ENCODE measurements around the gene ANO2. TPM values are rescaled to one million over a fixed set of nuclear protein-coding genes. Genes with fewer than 3 reads are reported as not detected.
A peak's percentile ranks its signal among the peaks of the same experiment; 100 is the strongest.

ANO2 gene
- total RNA-seq, 6 experiments from 2014 or later: 0.15 to 0.51 (median 0.25) TPM; not detected in 3

DNA sequence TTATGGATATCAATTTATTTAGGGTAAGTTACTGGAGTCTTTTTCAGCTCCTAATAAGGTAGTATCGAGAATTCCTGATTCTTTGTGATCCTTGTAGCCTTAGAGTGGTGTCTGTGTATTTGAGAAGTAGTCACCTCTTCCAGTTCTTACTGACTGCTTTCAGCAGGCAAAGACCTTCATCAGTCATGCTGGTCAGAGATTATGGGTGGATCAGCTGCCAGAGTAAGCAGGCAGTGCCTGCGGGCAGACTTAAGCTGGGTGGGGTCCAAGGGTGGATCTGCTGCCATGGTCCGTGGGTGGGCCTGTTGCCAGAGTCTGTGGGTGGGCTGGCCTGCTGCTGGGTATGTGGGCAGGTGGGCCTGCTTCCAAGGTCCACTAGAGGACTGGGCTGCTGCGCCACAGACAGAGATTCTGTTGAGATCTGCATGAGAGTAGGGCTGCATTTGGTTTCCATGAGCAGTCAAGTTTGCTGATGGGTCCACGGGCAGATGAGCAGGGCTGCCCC, 188.7 kb downstream of the ANO2 start:
- Mint-ChIP-seq H3K27me3 (ENCODE audit: insufficient read depth) (no peaks in the 10 kb centered on the region; the same call in none of the 2 replicates), H3K9me3 (no peaks in the 10 kb centered on the region), H3K4me1 (ENCODE audit: low read depth) (no peaks in the 10 kb centered on the region), H3K4me3 (no peak overlapping the region), H3K27ac (no peak overlapping the region), H3K36me3 (ENCODE audit: low read depth) (no peaks in the 10 kb centered on the region)
- no peak for DNase-seq
- TF ChIP-seq CTCF (IDR thresholded peaks at IDR 0.05): no peak

- no peaks in the 10 kb centered on the region for H3K9me3 Mint-ChIP-seq
- no peak overlapping the region for H3K4me3 Mint-ChIP-seq
- H3K27me3 Mint-ChIP-seq (ENCODE audit: insufficient read depth): peaks cover 2% of the 10 kb centered on the region
- no peaks in the 10 kb centered on the region for H3K36me3 Mint-ChIP-seq (ENCODE audit: low read depth)
- no peak for DNase-seq
- TF ChIP-seq CTCF (IDR thresholded peaks at IDR 0.05): no peak
- no peaks in the 10 kb centered on the region for H3K4me1 Mint-ChIP-seq (ENCODE audit: low read depth)
- H3K27ac Mint-ChIP-seq: no peak overlapping the region
These were observed 197.0 kb downstream of the ANO2 start for GRCh38 chr12:5748027-5748426.

- H3K27ac Mint-ChIP-seq: no peak overlapping the region
- DNase-seq: no peak
- no peak overlapping the region for H3K4me3 Mint-ChIP-seq
- no peaks in the 10 kb centered on the region for H3K36me3 Mint-ChIP-seq (ENCODE audit: low read depth)
- H3K27me3 Mint-ChIP-seq (ENCODE audit: insufficient read depth): peaks cover 2% of the 10 kb centered on the region
- H3K4me1 Mint-ChIP-seq (ENCODE audit: low read depth): no peaks in the 10 kb centered on the region
- TF ChIP-seq CTCF (IDR thresholded peaks at IDR 0.05): no peak
- no peaks in the 10 kb centered on the region for H3K9me3 Mint-ChIP-seq
These were observed 198.1 kb downstream of the ANO2 start for GRCh38 chr12:5746917-5747316.

DNA sequence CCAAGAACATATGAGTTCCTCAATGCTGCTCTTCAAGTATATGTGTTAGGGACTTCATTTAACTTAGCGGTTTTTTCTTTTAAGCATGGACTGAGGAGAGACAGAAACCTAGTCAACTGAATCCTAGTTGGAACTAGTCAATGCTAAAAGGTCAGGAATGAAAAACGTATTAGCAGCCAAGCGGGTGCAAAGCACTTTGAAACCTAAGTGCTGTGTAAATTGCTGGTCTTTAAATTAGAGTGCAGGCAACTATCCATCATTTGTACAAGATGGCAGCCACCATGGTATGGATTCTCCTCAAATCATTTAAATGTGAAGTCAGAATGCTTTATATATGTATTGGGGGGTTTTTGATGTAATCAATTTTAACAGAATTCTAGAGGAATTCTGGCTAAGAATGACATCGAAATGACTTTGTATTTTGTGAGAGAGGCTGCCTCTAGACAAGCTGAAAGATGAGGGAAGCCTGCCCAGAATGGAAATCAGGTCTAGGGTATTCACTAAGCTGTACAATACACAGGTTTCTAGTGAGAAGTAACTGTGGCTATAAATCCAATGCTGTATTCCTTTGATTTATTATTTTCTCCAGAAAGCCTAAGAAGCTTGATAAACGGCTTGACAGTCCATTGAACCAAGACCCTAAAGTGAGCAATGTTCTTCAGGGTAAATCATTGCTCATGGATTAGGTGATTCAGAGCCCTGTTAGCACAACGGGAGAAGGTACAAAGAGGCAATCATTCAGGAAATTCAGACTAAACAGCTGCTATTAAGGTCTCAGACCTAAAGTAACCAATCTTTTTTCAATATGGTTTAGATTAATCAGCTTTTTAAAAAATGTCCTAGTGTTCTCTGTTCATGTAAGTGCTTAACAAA, 198.8 kb downstream of the ANO2 start:
- Mint-ChIP-seq H3K27me3 (ENCODE audit: insufficient read depth) (peaks cover 5% of the 10 kb centered on the region), H3K9me3 (no peaks in the 10 kb centered on the region), H3K36me3 (ENCODE audit: low read depth) (no peaks in the 10 kb centered on the region), H3K4me1 (ENCODE audit: low read depth) (no peaks in the 10 kb centered on the region), H3K4me3 (no peak overlapping the region), H3K27ac (no peak overlapping the region)
- no peak for DNase-seq
- TF ChIP-seq CTCF (IDR thresholded peaks at IDR 0.05): no peak

DNA sequence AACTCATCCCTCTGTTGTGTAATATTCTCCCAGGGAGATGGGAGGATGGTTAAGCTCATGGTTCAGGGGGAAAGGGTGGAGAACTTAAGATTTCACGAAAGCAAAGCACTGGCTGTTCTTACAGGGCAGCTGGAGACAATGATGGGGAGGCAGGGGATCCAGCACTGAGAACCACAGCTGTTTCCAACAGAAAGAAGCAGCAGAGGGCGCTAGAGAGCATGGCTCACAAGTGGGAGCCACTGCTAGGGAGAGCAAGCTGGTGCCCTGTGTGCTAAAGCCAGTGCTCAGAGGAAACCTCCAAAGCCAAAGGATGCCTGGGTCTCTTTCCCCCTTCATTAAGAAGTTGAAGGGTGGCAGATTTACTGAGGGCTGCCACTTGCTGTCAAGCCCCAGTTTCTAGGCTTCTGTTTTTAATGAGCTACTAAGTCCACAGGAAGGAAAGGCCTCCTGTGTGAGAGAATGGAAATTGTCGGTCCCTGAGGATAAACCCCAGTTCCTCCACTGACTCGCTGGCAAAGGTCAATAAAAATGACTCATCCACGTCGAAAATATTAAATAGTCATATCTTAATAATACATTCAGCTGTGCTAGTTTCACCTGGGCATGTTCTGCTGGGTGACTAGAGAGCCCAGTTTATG, 199.7 kb downstream of the ANO2 start:
- no peaks in the 10 kb centered on the region for H3K36me3 Mint-ChIP-seq (ENCODE audit: low read depth)
- H3K27ac Mint-ChIP-seq: no peak overlapping the region
- H3K4me1 Mint-ChIP-seq (ENCODE audit: low read depth): no peaks in the 10 kb centered on the region
- H3K27me3 Mint-ChIP-seq (ENCODE audit: insufficient read depth): peaks cover 8% of the 10 kb centered on the region
- DNase-seq: peak; percentile 45
- peak; percentile 88 for TF ChIP-seq CTCF (IDR thresholded peaks at IDR 0.05)
- no peak overlapping the region for H3K4me3 Mint-ChIP-seq
- no peaks in the 10 kb centered on the region for H3K9me3 Mint-ChIP-seq

All from HFFc6 (cell line).